GM12878 (cell line): ENCODE data around the gene GTF2B.

ENCODE experiments used
- BMI1 ChIP-seq: fragments of 450-650 bp; IDR thresholded peaks from 2 replicates; pipeline ENCODE4 v1.6.1; 2016; ENCODE audit warnings: mild to moderate bottlenecking, moderate library complexity, borderline replicate concordance
- NRF1 ChIP-seq: conservative IDR thresholded peaks from 2 replicates; pipeline ENCODE4 v1.6.1; 2011; ENCODE audit warnings: mild to moderate bottlenecking, low read depth, low read length, improper control_type of control experiment
- SMARCA5 ChIP-seq: fragments of 450-650 bp; IDR thresholded peaks from 2 replicates; pipeline ENCODE4 v1.6.1; 2017; ENCODE audit warnings: mild to moderate bottlenecking
- YY1 ChIP-seq: IDR thresholded peaks from 2 replicates; pipeline ENCODE4 v1.6.1; 2011; ENCODE audit warnings: low read depth, mild to moderate bottlenecking, low read length
- TF ChIP-seq, protein P1 (sequence below), 3 experiments: IDR thresholded peaks in 2 of 3; conservative IDR thresholded peaks in 1 of 3; 2 replicates each; pipeline ENCODE4 v1.5.1; 2011; ENCODE audit warnings: low read depth in 3 of 3, low read length in 3 of 3, mild to moderate bottlenecking in 3 of 3, control low read depth in 2 of 3, moderate library complexity in 2 of 3, inconsistent platforms in 1 of 3, mixed read lengths in 1 of 3; ENCODE audit not compliant: control insufficient read depth in 2 of 3, insufficient read depth in 1 of 3; ENCODE audit errors: extremely low read depth in 1 of 3
- TF ChIP-seq, protein P2 (sequence below): IDR thresholded peaks from 2 replicates; pipeline ENCODE4 v1.6.1; 2012; ENCODE audit warnings: low read length, inconsistent platforms

DNA sequence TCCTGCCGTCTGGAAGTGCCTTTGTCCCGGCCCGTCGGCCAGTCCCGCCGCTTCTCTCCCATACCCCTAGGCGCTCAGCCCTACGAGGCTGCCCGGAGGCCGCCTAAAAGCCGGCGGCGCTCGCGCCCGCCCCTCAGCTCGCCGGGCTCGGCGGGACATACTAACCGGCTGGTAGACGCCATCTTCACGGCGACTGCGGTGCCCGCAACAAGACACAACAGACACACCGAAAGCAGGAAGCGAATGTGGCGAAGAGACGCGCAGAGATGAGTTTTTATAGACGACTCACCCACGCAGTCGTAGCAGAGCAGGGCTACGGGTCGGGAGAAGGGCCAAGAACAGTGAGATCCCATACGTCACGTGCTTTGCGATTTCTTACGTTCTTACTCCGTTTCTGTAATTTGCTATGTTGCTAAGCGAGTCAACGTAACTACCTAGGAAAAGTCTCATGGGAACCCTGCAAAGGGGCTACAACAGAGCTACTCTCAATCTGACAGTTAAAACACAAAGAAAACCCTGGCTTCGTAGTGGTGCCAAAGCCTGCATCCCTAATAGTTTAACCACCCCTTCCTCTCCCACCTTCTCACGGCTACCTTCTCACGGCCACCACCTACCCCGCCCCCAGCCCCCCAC is at the start of gene GTF2B:
- TF ChIP-seq, protein P1, sequence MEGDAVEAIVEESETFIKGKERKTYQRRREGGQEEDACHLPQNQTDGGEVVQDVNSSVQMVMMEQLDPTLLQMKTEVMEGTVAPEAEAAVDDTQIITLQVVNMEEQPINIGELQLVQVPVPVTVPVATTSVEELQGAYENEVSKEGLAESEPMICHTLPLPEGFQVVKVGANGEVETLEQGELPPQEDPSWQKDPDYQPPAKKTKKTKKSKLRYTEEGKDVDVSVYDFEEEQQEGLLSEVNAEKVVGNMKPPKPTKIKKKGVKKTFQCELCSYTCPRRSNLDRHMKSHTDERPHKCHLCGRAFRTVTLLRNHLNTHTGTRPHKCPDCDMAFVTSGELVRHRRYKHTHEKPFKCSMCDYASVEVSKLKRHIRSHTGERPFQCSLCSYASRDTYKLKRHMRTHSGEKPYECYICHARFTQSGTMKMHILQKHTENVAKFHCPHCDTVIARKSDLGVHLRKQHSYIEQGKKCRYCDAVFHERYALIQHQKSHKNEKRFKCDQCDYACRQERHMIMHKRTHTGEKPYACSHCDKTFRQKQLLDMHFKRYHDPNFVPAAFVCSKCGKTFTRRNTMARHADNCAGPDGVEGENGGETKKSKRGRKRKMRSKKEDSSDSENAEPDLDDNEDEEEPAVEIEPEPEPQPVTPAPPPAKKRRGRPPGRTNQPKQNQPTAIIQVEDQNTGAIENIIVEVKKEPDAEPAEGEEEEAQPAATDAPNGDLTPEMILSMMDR (IDR thresholded peaks at IDR 0.05 in 2 of 3, conservative IDR thresholded peaks at IDR 0.05 in 1 of 3; ENCODE audit: control insufficient read depth in 2 of 3, extremely low read depth in 1 of 3, insufficient read depth in 1 of 3, low read depth in 3 of 3, low read length in 3 of 3) = no peak
- TF ChIP-seq NRF1 (peak; percentile 17; the same call in 1 of the 2 replicates), SMARCA5 (no peak), YY1 (peak; percentile 97), BMI1 (no peak)
- TF ChIP-seq, protein P2, sequence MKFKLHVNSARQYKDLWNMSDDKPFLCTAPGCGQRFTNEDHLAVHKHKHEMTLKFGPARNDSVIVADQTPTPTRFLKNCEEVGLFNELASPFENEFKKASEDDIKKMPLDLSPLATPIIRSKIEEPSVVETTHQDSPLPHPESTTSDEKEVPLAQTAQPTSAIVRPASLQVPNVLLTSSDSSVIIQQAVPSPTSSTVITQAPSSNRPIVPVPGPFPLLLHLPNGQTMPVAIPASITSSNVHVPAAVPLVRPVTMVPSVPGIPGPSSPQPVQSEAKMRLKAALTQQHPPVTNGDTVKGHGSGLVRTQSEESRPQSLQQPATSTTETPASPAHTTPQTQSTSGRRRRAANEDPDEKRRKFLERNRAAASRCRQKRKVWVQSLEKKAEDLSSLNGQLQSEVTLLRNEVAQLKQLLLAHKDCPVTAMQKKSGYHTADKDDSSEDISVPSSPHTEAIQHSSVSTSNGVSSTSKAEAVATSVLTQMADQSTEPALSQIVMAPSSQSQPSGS = peak; percentile 93
